Heart left ventricle (tissue), 13 donors: ENCODE results near the gene CFC1B.
"Not testable (repeated sequence)": the region's sequence is repeated elsewhere in the genome, so short reads cannot be mapped to it uniquely, and the experiment has no call there.

Experiments used
- POLR2A ChIP-seq, 2 donors: fragments of 450-650 bp; IDR thresholded peaks; one replicate each; pipeline ENCODE4 v1.6.1; 2017; ENCODE audit warnings: antibody characterized with exemption in 2 of 2, mild to moderate bottlenecking in 2 of 2, moderate library complexity in 2 of 2
- TF ChIP-seq, protein P1 (sequence below), 12 donors: fragments of 200-600 bp; sonication (generic) in 4 of 12; IDR thresholded peaks; one replicate each; pipeline versions ENCODE4 v1.5.0 to v1.8.0; 2018 to 2022; ENCODE audit warnings: antibody characterized with exemption in 12 of 12, mild to moderate bottlenecking in 5 of 12
- donor health status: ischemic (EF 13 %, LVEDD 7.1; RV severe dilation, severe dysfunction).
- donor health status: DM: no; HTN: yes; CAD: no.
- donor health status: DM: no; HTN: no; CAD: no.
- donor health status: ischemic (EF 25% LVEDD 6.9; RV normal size, moderate dysfunction).
- donor health status: ischemic (EF 25% LVEDD 5.7; RV mildly dilated, moderate dysfunction).
- donor health status: ischemic (EF 35%, LVEDD 5.7; RV mildly dilated, moderate dysfunction).
- donor health status: nonischemic (EF 11% LVEDD 7.7; RV severe dilation, severe dysfunction).
- donor health status: DM: yes; HTN: yes; CAD: no.
- donor health status: PGD.
- donor health status: ischemic (EF 29% LVEDD 5.4; RV normal size, mild dysfunction).
- donor health status: nonischemic (EF 23%, LVEDD 6.1; RV moderate dilation, normal function).

DNA sequence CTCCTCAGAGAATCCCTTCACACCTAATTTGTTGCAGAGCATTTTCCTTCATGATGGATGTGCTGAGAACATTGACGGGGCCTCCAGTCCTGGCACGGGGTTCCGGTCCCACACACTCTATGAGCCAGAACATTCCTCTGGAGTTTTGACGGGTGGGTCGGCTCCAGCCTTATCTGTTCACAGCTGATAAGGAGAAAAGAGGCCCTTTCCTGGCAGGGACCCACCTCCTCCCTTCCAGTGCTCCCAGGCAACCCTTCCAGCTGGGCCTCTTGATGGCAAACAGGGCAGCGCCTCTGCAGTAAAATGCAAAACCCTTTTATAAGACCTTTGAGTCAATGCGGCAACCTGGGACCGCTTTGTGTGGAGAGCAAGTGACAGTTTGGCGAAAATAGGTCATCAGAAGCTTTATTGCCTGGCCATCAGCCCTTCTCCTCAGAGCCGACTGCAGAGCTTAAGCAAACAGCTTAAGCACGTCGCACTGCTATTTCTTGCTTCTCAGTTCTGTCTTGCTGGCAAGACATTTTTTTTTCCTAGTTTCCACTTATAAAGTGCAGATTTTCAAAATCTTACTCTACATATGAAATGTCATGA is 2.4 kb upstream of the CFC1B start:
- not testable (repeated sequence) for TF ChIP-seq POLR2A (IDR thresholded peaks at IDR 0.05)
- TF ChIP-seq, protein P1, sequence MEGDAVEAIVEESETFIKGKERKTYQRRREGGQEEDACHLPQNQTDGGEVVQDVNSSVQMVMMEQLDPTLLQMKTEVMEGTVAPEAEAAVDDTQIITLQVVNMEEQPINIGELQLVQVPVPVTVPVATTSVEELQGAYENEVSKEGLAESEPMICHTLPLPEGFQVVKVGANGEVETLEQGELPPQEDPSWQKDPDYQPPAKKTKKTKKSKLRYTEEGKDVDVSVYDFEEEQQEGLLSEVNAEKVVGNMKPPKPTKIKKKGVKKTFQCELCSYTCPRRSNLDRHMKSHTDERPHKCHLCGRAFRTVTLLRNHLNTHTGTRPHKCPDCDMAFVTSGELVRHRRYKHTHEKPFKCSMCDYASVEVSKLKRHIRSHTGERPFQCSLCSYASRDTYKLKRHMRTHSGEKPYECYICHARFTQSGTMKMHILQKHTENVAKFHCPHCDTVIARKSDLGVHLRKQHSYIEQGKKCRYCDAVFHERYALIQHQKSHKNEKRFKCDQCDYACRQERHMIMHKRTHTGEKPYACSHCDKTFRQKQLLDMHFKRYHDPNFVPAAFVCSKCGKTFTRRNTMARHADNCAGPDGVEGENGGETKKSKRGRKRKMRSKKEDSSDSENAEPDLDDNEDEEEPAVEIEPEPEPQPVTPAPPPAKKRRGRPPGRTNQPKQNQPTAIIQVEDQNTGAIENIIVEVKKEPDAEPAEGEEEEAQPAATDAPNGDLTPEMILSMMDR (IDR thresholded peaks at IDR 0.05), result not testable (repeated sequence)
